ENCODE data around the gene MLXIPL.

GRCh38 chr7:73668103-73668885 lies 44.0 kb upstream of the MLXIPL start:
- TF ChIP-seq POLR2A (IDR thresholded peaks at IDR 0.05; ENCODE audit: extremely low read depth, insufficient read length) (no peak), CTCF (IDR thresholded peaks at IDR 0.05; ENCODE audit: low read depth, low read length) (no peak)

Measured in NB4 (cell line).